HCT116 (cell line): Measurements from ENCODE around the gene RCN2. TPM values are rescaled to one million over a fixed set of nuclear protein-coding genes. Genes with fewer than 3 reads are reported as not detected.

ENCODE experiments used
- ATAC-seq: fragments of 200-7000 bp; cut with Tn5 transposase; 2 replicates; pipeline ENCODE4 v1.9.1; 2020; ENCODE audit warnings: mild to moderate bottlenecking, moderate library complexity
- BruUV-seq: library from RNA; stranded (reverse); fragments of 400-500 nt; replicated peaks from 2 replicates; lab custom pipeline; 2021; lab: Mats Ljungman, UMichigan
- CTCF ChIA-PET: fragments of 300-600 bp; sonication (Branson Sonifier 250); formaldehyde crosslinking; loops from one replicate; lab custom pipeline; 2021; ENCODE audit warnings: antibody characterized with exemption; lab: Charles Lee
- POLR2A ChIA-PET: fragments of 300-600, 350-600 bp; sonication (Branson Sonifier 250); formaldehyde crosslinking; loops from one replicate; lab custom pipeline; 2021; ENCODE audit warnings: antibody characterized with exemption; lab: Charles Lee
- RAD21 ChIA-PET, 2 experiments: fragments of 300-600 bp; sonication (Branson Sonifier 250); formaldehyde crosslinking; loops; one replicate each; lab custom pipeline; 2023; ENCODE audit warnings: low total read pairs in 2 of 2; ENCODE audit not compliant: uncharacterized antibody in 2 of 2, unreplicated experiment in 2 of 2, low non-redundant PET in 1 of 2; lab: Charles Lee
- DNase-seq: peaks from one replicate; pipeline ENCODE4 v3.0.0-alpha.2; 2010; ENCODE audit warnings: low read depth, low spot score
- H2AFZ ChIP-seq: fragments of 200-600 bp; shearing (Covaris generic), sonication (generic); 2 replicates; pipeline ENCODE4 v1.6.1; 2017; ENCODE audit warnings: low read depth, mixed run types, mixed read lengths, antibody characterized with exemption, low read length; ENCODE audit not compliant: poor library complexity, severe bottlenecking
- H3K27ac ChIP-seq: 2 replicates; pipeline ENCODE4 v1.5.1; 2012; ENCODE audit warnings: low read depth, low read length
- H3K27me3 ChIP-seq: fragments of 200-600 bp; sonication (generic); 2 replicates; pipeline ENCODE4 v1.6.1; 2016; ENCODE audit warnings: mixed run types, low read length, mixed read lengths; ENCODE audit not compliant: insufficient read depth
- H3K36me3 ChIP-seq, 2 experiments: fragments of 200-500 bp in 1 of 2; fragments of 200-600 bp in 1 of 2; sonication (Bioruptor generic) in 1 of 2; sonication (generic) in 1 of 2; 2 replicates each; pipeline versions ENCODE4 v1.5.1 to v1.6.1; 2014 to 2016; ENCODE audit warnings: low read length in 2 of 2, inconsistent platforms in 1 of 2, mixed read lengths in 1 of 2, mixed run types in 1 of 2; ENCODE audit not compliant: insufficient read depth in 2 of 2, control insufficient read depth in 1 of 2
- H3K4me1 ChIP-seq, 2 experiments: fragments of 200-600 bp in 1 of 2; sonication (generic) in 1 of 2; 2 replicates each; pipeline versions ENCODE4 v1.5.1 to v1.6.1; 2012 to 2017; ENCODE audit warnings: low read length in 2 of 2, inconsistent platforms in 1 of 2, mild to moderate bottlenecking in 1 of 2, mixed read lengths in 1 of 2, mixed run types in 1 of 2, moderate library complexity in 1 of 2; ENCODE audit not compliant: insufficient read depth in 2 of 2, control insufficient read depth in 1 of 2
- H3K4me2 ChIP-seq: fragments of 200-600 bp; sonication (generic); 2 replicates; pipeline ENCODE4 v1.6.1; 2017; ENCODE audit warnings: mixed run types, low read length, mixed read lengths
- H3K4me3 ChIP-seq, 2 experiments: fragments of 200-600 bp in 1 of 2; sonication (generic) in 1 of 2; replicated peaks in 1 of 2; 2 replicates each; pipeline ENCODE4 v1.5.1; 2011 to 2016; ENCODE audit warnings: low read length in 2 of 2, control low read depth in 1 of 2, low read depth in 1 of 2, mild to moderate bottlenecking in 1 of 2, mixed read lengths in 1 of 2, mixed run types in 1 of 2
- H3K79me2 ChIP-seq: fragments of 200-600 bp; sonication (generic); 2 replicates; pipeline ENCODE4 v1.6.1; 2017; ENCODE audit warnings: mild to moderate bottlenecking, mixed run types, low read length, moderate library complexity, mixed read lengths; ENCODE audit not compliant: insufficient read depth
- H3K9ac ChIP-seq: fragments of 200-600 bp; sonication (generic); 2 replicates; pipeline ENCODE4 v1.6.1; 2016; ENCODE audit warnings: low read length, mixed read lengths
- H3K9me2 ChIP-seq: fragments of 200-600 bp; sonication (generic), shearing (Covaris generic); 2 replicates; pipeline ENCODE4 v1.6.1; 2017; ENCODE audit warnings: mixed run types, mild to moderate bottlenecking, moderate library complexity; ENCODE audit not compliant: insufficient read depth
- H3K9me3 ChIP-seq, 2 experiments: fragments of 200-500 bp in 1 of 2; fragments of 200-600 bp in 1 of 2; sonication (Bioruptor generic) in 1 of 2; sonication (generic) in 1 of 2; 2 replicates each; pipeline ENCODE4 v1.6.1; 2014 to 2017; ENCODE audit warnings: low read length in 2 of 2, mixed read lengths in 2 of 2, inconsistent platforms in 1 of 2, low read depth in 1 of 2, mild to moderate bottlenecking in 1 of 2, mixed run types in 1 of 2, moderate library complexity in 1 of 2; ENCODE audit not compliant: control insufficient read depth in 1 of 2, insufficient read depth in 1 of 2
- H4K20me1 ChIP-seq: fragments of 200-600 bp; sonication (generic), shearing (Covaris generic); 2 replicates; pipeline ENCODE4 v1.6.1; 2017; ENCODE audit warnings: mixed run types, mild to moderate bottlenecking, moderate library complexity; ENCODE audit not compliant: insufficient read depth
- ATF3 ChIP-seq: IDR thresholded peaks from 2 replicates; pipeline ENCODE4 v1.6.1; 2012
- CBX3 ChIP-seq: IDR thresholded peaks from 2 replicates; pipeline ENCODE4 v1.6.1; 2012; ENCODE audit warnings: low read depth
- CTCF ChIP-seq, 3 experiments: fragments of 200-600 bp in 1 of 3; sonication (generic) in 1 of 3; IDR thresholded peaks in 2 of 3; conservative IDR thresholded peaks in 1 of 3; 2 replicates each; pipeline ENCODE4 v1.5.1; 2012 to 2017; ENCODE audit warnings: low read depth in 2 of 3, low read length in 2 of 3, antibody characterized with exemption in 1 of 3, borderline replicate concordance in 1 of 3, control low read depth in 1 of 3, mild to moderate bottlenecking in 1 of 3, mixed read lengths in 1 of 3, mixed run types in 1 of 3, moderate library complexity in 1 of 3; ENCODE audit not compliant: insufficient read depth in 1 of 3
- EGR1 ChIP-seq: IDR thresholded peaks from 2 replicates; pipeline ENCODE4 v1.6.1; 2012; ENCODE audit warnings: low read depth
- EZH2phosphoT487 ChIP-seq: fragments of 200-600 bp; IDR thresholded peaks from 2 replicates; pipeline ENCODE4 v1.6.1; 2018; ENCODE audit warnings: antibody characterized with exemption, borderline replicate concordance
- JUND ChIP-seq: IDR thresholded peaks from 2 replicates; pipeline ENCODE4 v1.6.1; 2012
- POLR2AphosphoS5 ChIP-seq: IDR thresholded peaks from 2 replicates; pipeline ENCODE4 v1.6.1; 2011; ENCODE audit warnings: mild to moderate bottlenecking, low read depth, low read length, moderate library complexity
- SRF ChIP-seq: IDR thresholded peaks from 2 replicates; pipeline ENCODE4 v1.6.1; 2012; ENCODE audit warnings: low read depth
- TCF7L2 ChIP-seq: IDR thresholded peaks from 2 replicates; pipeline ENCODE4 v1.7.0; 2011; ENCODE audit warnings: borderline replicate concordance, inconsistent platforms; ENCODE audit not compliant: insufficient read depth, insufficient read length; ENCODE audit errors: extremely low read depth
- ZBTB33 ChIP-seq: IDR thresholded peaks from 2 replicates; pipeline ENCODE4 v1.6.1; 2011; ENCODE audit warnings: mild to moderate bottlenecking, low read length, moderate library complexity; ENCODE audit not compliant: insufficient replicate concordance; ENCODE audit errors: extremely low read depth
- ZFX ChIP-seq: fragments of 450-650 bp; IDR thresholded peaks from 2 replicates; pipeline ENCODE4 v1.6.1; 2017
- ZNF274 ChIP-seq: fragments of 200-500 bp; sonication (Bioruptor generic); IDR thresholded peaks from 2 replicates; pipeline ENCODE4 v1.6.1; 2014; ENCODE audit warnings: mild to moderate bottlenecking, low read depth, low read length, inconsistent platforms
- intact Hi-C: fragments of 100-400 bp; cut with micrococcal nuclease; formaldehyde crosslinking; loops from 2 replicates; pipeline ENCODE4 v1.10.0; 2022
- total RNA-seq: library from RNA; stranded (reverse); gene quantifications from one replicate; pipeline ENCODE4 v1.2.1, GENCODE V29; 2021; ENCODE audit not compliant: unreplicated experiment

The RCN2 gene
- total RNA-seq, 1 experiment from 2014 or later: 71.5 TPM

- no peaks in the 10 kb centered on the region for H3K27me3 ChIP-seq
- H2AFZ ChIP-seq: no peak overlapping the region
- H3K36me3 ChIP-seq: peaks cover 14 to 17% of the 10 kb centered on the region in 2 experiments
- H3K9ac ChIP-seq: no peak overlapping the region
- no peak overlapping the region for H3K4me2 ChIP-seq
- H3K4me3 ChIP-seq: no peak overlapping the region
- DNase-seq: no peak
- no peaks in the 10 kb centered on the region for H3K9me3 ChIP-seq
- no peaks in the 10 kb centered on the region for H3K4me1 ChIP-seq
- TF ChIP-seq ZBTB33 (no peak), JUND (no peak), SRF (no peak), EGR1 (no peak), TCF7L2 (no peak), ATF3 (no peak), EZH2phosphoT487 (no peak), CTCF (IDR thresholded peaks at IDR 0.05 in 2 of 3, conservative IDR thresholded peaks at IDR 0.05 in 1 of 3; ENCODE audit: borderline replicate concordance in 1 of 3, insufficient read depth in 1 of 3, low read depth in 2 of 3, low read length in 2 of 3) (no peak), CBX3 (no peak), ZFX (no peak), POLR2AphosphoS5 (no peak), ZNF274 (no peak)
- TF ChIP-seq, all 23 proteins: peak for 0
- RAD21 ChIA-PET: no interaction called here
- no peak overlapping the region for H3K27ac ChIP-seq
- no peaks in the 10 kb centered on the region for H3K9me2 ChIP-seq
- no peak for ATAC-seq
- BruUV-seq: no TSS peak
- POLR2A ChIA-PET: interaction anchor here (1.6 kb wide), 1 partner anchor 14 kb away, joined by 10 read pairs; the partner anchor contains the start of gene RCN2
- intact Hi-C loops: loop anchor here (10.0 kb wide), 1 partner anchor 549 kb away; no protein-coding TSS in a partner anchor
- no peaks in the 10 kb centered on the region for H4K20me1 ChIP-seq
- no peaks in the 10 kb centered on the region; the same call in 1 of the 2 replicates for H3K79me2 ChIP-seq
- CTCF ChIA-PET: no interaction called here
Observed at GRCh38 chr15:76945494-76946093, 14.0 kb downstream of the RCN2 start.
